SK-N-SH (cell line): ENCODE measurements around the gene SPAG4.

Experiments used
- JUND ChIP-seq: IDR thresholded peaks from 2 replicates; pipeline ENCODE4 v1.4.0; 2012
- RXRA ChIP-seq: IDR thresholded peaks from 2 replicates; pipeline ENCODE4 v1.4.0; 2012; ENCODE audit warnings: low read depth, mild to moderate bottlenecking, borderline replicate concordance
- TAF1 ChIP-seq: IDR thresholded peaks from 2 replicates; pipeline ENCODE4 v1.6.1; 2012; ENCODE audit warnings: low read depth, mild to moderate bottlenecking, low read length, moderate library complexity, borderline replicate concordance
- YY1 ChIP-seq: IDR thresholded peaks from 2 replicates; pipeline ENCODE4 v1.4.0; 2012; ENCODE audit warnings: low read depth, mild to moderate bottlenecking
- TF ChIP-seq, protein P1 (sequence below): IDR thresholded peaks from 2 replicates; pipeline ENCODE4 v1.6.1; 2012; ENCODE audit warnings: mild to moderate bottlenecking, low read depth, low read length, moderate library complexity
- TF ChIP-seq, protein P2 (sequence below): fragments of 150-350 bp; IDR thresholded peaks from 2 replicates; pipeline ENCODE4 v1.6.1; 2017; ENCODE audit warnings: antibody characterized with exemption, low read length, low read depth, borderline replicate concordance
- TF ChIP-seq, protein P3 (sequence below): fragments of 200-600 bp; sonication (generic); IDR thresholded peaks from 2 replicates; pipeline ENCODE4 v1.6.1; 2017; ENCODE audit warnings: antibody characterized with exemption, mild to moderate bottlenecking, moderate library complexity

DNA sequence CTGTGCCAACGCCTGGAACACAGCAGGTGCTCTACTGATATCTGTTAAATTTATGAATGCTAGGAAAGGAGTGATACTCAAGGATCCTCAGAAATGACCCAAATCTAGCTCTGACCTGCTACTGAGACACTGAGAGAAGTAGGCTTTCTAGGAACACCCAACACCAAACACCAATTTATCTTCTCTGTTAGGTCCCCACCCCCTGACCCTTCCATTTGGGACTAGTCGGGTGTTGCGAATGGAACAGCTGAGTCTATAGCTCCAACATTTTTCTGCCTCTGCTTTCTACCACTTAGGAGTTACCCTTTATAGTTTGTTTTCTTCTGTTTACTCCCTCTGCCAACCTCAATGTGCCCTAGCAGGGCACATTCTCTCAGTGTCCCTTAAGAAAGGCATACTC, 25.1 kb downstream of the SPAG4 start:
- no peak for TF ChIP-seq RXRA
- no peak for TF ChIP-seq TAF1
- TF ChIP-seq, protein P1, sequence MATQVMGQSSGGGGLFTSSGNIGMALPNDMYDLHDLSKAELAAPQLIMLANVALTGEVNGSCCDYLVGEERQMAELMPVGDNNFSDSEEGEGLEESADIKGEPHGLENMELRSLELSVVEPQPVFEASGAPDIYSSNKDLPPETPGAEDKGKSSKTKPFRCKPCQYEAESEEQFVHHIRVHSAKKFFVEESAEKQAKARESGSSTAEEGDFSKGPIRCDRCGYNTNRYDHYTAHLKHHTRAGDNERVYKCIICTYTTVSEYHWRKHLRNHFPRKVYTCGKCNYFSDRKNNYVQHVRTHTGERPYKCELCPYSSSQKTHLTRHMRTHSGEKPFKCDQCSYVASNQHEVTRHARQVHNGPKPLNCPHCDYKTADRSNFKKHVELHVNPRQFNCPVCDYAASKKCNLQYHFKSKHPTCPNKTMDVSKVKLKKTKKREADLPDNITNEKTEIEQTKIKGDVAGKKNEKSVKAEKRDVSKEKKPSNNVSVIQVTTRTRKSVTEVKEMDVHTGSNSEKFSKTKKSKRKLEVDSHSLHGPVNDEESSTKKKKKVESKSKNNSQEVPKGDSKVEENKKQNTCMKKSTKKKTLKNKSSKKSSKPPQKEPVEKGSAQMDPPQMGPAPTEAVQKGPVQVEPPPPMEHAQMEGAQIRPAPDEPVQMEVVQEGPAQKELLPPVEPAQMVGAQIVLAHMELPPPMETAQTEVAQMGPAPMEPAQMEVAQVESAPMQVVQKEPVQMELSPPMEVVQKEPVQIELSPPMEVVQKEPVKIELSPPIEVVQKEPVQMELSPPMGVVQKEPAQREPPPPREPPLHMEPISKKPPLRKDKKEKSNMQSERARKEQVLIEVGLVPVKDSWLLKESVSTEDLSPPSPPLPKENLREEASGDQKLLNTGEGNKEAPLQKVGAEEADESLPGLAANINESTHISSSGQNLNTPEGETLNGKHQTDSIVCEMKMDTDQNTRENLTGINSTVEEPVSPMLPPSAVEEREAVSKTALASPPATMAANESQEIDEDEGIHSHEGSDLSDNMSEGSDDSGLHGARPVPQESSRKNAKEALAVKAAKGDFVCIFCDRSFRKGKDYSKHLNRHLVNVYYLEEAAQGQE: no peak
- no peak for TF ChIP-seq JUND
- TF ChIP-seq YY1: no peak
- TF ChIP-seq, protein P2, sequence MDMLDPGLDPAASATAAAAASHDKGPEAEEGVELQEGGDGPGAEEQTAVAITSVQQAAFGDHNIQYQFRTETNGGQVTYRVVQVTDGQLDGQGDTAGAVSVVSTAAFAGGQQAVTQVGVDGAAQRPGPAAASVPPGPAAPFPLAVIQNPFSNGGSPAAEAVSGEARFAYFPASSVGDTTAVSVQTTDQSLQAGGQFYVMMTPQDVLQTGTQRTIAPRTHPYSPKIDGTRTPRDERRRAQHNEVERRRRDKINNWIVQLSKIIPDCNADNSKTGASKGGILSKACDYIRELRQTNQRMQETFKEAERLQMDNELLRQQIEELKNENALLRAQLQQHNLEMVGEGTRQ: no peak
- TF ChIP-seq, protein P3, sequence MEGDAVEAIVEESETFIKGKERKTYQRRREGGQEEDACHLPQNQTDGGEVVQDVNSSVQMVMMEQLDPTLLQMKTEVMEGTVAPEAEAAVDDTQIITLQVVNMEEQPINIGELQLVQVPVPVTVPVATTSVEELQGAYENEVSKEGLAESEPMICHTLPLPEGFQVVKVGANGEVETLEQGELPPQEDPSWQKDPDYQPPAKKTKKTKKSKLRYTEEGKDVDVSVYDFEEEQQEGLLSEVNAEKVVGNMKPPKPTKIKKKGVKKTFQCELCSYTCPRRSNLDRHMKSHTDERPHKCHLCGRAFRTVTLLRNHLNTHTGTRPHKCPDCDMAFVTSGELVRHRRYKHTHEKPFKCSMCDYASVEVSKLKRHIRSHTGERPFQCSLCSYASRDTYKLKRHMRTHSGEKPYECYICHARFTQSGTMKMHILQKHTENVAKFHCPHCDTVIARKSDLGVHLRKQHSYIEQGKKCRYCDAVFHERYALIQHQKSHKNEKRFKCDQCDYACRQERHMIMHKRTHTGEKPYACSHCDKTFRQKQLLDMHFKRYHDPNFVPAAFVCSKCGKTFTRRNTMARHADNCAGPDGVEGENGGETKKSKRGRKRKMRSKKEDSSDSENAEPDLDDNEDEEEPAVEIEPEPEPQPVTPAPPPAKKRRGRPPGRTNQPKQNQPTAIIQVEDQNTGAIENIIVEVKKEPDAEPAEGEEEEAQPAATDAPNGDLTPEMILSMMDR: no peak
